ENCODE data around the gene ECE2.
A peak's percentile ranks its signal among the peaks of the same experiment; 100 is the strongest.

Gene ECE2

DNA sequence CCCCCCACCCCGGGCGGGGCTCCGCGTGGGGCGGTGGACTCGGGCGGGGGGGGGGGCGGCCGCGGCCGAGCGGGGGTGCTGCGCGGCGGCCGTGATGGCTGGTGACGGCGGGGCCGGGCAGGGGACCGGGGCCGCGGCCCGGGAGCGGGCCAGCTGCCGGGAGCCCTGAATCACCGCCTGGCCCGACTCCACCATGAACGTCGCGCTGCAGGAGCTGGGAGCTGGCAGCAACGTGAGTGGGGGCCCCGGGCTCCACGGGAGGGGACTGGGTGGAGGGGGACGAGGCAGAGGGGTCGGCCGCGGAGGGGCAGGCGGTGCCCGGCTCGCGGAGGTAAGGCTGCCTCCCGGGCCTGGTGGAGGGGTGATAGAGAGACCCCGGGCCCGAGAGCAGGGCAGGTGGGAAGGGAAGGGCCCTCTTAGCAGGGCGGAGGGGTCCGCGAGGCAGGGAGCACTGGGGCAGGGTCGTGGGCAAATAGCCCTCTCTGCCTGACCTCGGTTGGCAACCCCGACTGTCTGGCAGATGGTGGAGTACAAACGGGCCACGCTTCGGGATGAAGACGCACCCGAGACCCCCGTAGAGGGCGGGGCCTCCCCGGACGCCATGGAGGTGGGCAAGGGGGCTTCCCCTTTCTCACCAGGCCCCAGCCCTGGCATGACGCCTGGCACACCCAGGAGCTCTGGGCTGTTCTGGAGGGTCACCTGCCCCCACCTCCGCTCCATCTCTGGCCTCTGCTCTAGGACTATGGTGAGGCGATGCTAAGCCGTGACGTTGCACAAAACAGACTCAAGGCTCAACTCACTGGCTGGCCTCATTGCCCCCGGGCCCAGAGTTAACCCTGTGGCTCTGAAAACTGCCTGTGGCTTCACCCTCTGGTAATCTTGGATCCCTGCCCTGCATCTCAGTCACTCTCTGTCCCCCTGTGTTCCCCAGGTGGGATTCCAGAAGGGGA lies at the start of gene ECE2:
Gene ECE2 (plus strand): TSS at position 62 of the 950 bp plus-strand sequence. CDS start 132 bp downstream, at position 194.
- no peak for DNase-seq

DNA sequence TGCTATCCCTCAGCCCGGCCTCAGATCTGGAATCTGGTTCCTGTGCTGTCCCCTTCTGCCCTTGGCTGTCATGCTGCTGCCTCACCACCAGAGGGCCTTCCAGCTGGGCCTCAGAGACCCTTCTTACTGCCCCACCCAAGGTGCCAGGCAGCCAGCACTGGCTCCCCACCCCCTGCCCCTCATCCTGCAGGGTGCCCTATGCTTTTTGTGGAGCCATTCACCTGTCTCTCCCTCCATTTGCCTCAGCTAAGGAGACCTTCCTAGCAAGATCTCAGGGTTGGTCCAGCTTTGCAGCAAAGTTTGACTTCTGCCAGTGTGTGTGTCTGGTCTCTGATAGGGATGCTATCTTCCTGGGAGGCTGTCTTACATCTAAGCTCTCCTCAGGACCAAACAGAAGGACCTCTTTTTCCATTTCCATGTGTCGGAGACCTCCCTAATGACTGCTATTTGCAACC lies 48.3 kb upstream of the ECE2 start:
- DNase-seq: peak; percentile 31

DNA sequence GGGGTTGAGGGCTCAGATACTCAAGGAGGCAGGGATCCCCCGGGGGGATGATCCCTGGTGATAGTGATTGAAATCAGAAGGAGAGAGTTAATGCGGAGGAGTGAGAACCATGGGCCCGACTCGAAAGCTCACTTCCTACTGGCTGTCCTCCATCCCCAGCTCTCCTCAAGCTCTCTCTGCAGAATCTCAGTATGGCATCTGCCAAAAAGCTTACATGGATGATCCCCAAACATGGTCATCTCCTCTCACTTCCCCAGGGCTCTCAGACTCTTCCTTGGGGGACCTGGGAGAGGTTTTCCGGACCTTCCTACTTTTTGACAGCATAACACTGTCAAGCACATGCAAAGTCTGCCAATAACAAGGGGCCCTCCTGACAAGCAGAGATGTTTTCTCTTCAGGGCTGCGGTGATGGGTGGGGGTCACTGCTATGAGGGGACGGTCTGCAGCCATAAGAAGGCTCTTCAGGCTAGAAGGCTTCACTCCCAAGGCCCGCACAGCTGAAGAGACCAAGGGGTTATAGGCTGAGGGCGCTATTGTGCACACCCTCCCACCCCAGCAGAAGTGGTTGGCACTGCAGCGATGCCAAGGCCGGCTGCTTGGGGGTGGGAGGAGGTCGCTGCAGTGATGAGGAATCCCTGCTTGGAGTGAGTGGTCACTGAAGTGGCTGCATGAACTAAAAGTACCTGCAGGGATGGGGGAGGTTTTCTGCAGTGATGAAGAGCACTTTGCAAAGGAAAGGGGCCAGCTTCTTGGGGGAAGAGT lies 47.3 kb upstream of the ECE2 start:
- no peak for DNase-seq

DNA sequence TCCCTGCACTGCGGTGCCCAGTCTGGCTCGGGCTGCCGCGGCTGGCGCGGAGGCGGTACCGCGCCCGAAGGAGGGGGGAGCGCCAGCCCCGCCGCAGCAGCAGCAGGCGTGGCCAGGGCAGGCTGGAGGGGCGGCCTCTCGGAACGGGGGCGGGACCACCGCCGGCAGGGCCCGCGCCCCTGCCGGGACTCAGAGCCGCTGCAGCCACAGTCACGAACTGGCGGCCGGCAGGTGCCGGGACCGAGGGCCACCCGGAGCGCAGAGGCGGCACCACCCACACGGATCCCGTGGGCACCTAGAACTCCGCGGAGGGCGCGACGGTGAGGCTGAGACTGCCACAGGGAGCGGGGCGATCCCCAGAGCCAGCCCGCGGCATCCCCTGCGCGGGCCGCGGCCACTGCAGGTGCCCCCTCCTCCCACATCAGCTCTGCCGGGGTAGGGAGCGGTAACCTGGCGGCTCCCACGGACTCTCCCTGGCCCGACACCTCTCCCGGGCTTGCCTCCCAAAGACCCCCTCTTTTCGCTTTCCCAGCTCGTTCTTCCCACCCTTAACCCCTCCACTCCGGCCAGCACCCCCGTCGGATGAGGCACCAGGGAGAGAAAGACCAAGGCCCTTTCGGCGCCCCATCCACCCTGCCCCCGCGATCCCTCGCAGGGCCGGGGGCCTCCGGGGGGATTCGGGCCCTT lies 46.3 kb upstream of the ECE2 start, which contains the start of gene VWA5B2:
Gene VWA5B2 (plus strand): TSS at position 192 of the 687 bp plus-strand sequence. CDS start 944 bp downstream, outside the sequence.
- DNase-seq: peak; percentile 65

DNA sequence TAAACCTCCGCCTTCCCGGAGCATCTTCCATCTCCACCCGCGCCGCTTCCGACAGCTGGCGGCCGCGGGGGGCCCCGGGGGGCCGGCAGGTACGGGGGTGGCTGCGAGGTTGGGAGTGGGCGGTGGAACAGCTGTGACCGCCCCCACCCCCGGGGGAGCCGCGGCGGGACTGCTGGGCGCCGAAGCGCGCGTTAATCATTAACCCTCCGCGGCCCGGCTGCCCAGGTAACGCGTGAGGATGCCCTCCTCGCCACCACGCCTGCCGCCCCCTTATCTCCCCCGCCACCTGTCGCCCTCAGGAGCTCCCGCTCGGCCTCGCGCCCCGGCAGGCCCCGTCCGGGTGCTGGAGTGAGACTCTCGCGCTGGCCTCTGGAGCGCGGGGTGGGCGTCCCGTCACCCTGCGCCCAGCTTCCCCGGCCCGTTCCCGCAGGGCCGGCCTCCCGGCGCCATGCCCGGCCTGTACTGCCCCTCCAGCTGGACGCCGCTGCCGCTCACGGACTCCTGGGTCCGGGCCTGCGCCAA lies 45.7 kb upstream of the ECE2 start:
- DNase-seq: no peak

DNA sequence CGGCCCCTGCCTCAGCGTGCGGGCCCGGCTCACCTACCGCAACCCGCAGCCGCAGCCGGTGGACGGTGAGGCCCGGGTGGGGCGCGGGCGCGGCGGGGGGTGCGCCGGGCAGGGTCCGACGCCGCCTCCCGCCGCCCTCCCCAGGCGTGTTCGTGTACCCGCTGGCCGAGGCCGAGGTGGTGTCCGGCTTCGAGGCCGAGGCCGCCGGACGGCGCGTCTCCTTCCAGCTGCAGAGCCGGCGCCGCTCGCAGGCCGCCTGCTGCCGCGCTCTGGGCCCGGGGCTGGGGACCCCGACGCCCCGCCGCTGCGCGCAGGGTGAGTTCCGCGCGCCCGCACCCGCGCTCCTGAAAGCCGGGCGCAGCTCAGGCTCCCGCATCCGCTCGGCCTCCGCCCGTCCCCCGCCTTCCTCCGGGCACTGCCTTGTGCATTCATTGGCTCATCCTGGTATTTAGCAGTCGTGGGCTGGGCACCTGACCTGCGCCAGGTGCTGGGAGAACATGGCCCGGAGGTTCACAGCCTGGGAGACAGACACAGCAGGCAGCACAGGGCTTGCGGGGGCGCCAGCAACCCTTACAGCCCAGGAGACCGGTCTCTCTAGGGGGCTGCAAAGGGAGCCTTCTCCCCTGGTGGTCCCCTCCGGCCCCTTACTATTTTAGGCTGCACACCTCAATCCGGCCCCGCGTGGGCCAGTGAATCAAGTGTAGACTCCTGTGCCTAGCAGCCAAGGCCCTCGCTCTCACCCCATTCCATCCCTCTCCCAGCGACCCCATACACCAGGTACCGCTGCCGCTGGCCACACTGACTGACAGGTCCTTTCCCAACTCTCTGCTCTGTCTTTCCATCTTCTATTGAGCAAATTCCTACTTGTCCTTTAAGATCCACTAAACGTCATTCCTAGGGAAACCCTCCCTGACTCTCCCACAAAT lies 45.0 kb upstream of the ECE2 start:
- no peak for DNase-seq

DNA sequence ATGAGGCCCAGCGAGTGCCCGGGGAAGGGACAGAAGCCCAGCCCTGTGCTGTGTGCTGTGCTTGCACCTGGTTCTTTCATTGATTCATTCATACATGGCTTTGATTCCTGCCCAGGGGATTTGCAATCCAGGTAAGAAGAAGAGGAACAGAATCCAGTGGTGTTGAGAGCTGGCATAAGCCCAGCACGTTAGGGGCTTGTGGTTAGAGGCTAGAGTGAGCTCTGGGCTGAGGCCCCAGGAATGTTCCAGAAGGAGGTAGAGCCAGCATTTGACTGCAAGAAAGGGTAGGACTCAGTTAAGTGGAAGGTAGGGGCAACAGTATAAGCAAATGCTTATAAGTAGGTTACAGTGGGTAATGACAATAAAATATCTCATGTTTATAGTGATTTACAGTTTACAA lies 44.2 kb upstream of the ECE2 start:
- DNase-seq: no peak

DNA sequence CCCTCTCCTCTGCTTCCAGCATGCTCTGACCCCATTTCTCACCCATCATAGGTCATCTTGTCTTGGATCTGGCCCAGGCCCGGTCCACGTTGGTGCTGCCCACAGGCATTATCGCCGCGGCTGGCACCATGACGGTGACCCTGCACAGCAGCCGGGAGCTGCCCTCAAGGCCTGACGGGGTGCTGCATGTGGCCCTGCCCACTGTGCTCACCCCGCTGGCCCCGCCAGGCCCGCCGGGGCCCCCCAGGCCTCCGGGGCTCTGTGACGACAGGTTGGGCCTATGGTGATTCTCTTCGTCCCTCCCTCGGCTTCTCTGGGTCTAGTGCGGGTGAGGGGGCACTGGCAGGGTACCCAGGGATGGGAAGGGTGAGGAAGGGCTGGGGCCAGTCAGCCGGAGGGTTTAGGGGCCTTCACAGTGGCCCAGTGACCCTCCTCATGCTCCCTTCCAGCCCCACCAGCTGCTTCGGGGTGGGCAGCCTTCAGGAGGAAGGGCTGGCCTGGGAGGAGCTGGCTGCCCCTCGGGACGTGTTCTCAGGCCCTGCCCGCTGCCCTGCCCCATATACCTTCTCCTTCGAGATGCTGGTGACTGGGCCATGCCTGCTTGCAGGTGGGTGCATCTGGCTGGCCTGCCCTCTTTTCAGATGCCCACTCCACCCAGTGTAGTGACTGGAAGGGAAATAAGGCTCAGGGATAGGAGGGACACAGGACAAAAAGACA lies 42.5 kb upstream of the ECE2 start:
- DNase-seq: no peak

DNA sequence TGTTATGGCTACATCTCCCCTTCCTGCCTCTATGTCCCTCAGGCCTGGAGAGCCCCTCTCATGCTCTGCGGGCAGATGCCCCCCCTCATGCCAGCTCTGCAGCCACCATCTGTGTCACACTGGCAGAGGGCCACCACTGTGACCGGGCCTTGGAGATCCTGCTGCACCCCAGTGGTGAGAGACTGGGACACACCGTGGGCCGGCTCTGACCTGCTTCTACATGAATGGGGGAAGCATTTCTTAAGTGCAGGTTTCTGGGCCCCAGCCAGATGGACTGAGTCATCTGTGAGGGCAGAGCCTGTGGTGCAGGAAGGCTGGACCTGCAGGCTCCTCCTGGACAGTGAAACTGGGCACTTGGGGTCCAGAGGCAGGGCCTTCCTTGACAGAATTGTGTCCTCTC lies 41.6 kb upstream of the ECE2 start:
- no peak for DNase-seq

DNA sequence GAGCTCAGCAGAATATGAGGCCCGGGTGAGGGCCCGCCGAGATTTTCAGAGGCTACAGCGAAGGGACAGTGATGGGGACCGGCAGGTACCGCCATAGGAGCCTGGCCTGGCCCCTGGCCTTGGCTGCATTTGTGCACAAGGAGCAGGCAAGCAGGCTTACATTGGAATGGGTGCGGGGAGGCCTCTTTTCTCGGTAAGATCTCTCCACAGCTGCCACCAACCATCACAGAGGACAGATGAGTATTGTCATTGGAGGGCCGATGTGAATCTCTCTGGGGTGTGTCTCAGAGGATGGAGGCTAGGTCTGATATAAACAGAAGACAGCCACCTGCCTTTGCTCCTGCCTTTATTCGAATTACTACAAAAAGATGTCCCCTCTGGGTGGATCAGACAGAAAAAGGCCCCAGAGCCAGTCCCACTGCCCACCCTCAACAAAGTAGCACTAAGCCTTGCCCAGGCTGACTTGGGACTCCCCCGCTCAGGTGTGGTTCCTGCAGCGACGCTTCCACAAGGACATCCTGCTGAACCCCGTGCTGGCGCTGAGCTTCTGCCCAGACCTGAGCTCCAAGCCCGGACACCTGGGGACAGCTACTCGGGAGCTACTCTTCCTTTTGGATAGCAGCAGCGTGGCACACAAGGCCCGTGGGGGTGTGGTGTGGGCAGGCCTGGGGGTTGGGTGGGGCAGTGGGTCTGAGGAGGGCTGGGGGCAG lies 41.0 kb upstream of the ECE2 start:
- DNase-seq: no peak

DNA sequence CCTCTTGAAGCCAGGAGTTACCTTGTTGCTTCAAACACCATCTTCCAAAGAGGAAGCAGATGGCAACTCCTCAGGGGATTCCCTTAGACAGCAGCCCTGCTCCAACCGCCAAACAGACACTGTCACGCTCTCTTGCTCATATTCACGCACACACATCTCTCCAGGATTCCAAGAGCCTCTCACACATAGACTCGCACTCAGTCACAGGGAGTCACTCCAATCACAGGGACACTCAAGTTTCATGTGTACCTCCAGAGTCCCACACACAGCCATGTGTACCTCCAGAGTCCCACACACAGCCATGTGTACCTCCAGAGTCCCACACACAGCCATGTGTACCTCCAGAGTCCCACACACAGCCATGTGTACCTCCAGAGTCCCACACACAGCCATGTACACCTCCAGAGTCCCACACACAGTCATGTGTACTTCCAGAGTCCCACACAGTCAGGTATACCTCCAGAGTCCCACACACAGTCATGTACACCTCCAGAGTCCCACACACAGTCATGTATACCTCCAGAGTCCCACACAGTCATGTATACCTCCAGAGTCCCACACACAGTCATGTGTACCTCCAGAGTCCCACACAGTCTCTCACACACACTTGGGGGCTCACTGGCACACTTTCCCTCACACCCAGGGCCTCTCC lies 40.3 kb upstream of the ECE2 start:
- no peak for DNase-seq

DNA sequence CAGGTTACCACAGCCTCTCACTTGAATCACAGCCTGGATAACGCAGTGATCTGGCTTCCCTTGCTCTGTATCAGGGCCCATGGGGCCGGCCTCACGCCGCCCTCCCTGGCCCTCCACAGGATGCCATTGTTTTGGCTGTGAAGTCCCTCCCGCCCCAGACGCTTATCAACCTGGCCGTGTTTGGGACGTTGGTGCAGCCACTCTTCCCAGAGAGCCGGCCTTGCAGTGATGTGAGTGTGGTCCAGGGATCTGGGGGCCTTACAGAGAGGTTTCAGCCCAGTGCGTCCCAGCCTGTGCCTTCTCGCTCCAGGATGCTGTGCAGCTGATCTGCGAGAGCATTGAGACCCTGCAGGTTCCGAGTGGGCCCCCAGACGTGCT lies 39.8 kb upstream of the ECE2 start:
- DNase-seq: no peak

DNA sequence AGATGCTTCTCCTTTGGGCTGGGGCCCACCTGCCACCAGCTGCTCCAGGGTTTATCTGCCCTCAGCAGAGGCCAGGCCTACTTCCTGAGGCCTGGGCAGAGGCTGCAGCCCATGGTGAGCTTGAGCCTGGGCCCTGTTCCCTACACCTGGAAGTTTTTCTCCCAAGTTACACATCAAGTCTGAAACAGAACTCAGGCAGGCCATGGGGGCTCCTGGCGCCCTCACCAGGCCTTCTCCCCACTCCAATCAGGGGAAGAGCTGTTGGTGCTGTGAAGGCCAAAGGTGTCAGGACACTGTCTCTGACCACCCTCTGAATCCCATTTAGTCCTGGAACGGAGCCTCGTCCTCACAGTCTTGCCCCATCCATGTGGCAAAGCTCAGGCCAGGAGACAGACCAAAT lies 39.2 kb upstream of the ECE2 start:
- DNase-seq: no peak

DNA sequence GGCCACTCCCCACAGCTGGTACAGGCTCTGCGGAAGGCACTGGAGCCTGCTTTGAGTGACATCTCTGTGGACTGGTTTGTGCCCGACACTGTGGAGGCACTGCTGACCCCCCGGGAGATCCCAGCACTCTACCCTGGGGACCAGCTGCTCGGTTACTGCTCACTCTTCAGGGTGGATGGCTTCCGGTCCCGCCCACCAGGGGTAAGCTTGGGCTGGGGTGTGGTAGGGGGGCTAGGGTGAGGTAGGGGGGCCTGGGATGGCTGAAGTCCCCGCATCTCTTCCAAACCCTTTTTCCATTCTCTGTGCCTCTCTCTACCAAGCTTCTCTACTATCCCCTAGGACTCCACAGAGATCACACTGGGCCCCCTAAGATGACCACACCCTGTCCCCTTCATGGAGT lies 38.6 kb upstream of the ECE2 start:
- DNase-seq: no peak

DNA sequence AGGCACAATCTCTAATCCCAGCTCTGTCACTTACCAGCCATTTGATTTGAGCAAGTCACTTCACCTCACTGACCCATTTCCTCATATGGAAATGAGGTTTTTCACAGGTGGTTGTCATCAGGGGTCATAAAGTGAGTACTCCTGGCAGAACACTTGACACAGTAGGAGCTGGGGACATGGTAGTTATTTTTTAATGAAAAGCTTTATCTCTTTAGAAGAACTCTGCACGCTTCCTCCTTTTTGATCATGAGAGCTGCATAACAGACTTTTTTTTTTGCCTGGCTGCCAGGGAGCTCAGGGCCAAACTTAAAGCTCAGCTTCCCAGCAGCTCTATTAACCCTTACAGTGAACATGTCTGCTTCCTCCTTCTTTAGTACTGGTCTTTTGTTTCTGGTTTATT lies 38.0 kb upstream of the ECE2 start:
- no peak for DNase-seq

DNA sequence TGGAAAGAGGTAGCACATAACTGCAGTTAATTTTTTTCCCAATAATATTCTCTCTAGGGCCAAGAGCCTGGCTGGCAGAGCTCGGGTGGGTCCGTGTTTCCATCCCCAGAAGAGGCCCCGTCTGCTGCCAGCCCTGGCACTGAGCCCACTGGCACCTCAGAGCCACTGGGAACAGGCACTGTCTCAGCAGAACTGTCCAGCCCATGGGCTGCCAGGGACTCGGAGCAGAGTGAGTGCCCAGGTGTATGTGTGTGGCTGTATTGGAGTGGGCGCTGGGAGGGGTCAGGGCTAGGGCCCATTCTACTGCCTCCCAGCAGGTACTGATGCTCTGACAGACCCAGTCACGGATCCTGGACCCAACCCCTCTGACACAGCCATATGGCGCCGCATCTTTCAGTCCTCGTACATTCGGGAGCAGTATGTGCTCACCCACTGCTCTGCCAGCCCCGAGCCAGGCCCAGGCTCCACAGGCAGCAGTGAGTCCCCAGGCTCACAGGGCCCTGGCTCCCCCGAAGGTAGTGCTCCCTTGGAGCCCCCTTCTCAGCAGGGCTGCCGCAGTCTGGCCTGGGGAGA lies 37.5 kb upstream of the ECE2 start:
- no peak for DNase-seq

DNA sequence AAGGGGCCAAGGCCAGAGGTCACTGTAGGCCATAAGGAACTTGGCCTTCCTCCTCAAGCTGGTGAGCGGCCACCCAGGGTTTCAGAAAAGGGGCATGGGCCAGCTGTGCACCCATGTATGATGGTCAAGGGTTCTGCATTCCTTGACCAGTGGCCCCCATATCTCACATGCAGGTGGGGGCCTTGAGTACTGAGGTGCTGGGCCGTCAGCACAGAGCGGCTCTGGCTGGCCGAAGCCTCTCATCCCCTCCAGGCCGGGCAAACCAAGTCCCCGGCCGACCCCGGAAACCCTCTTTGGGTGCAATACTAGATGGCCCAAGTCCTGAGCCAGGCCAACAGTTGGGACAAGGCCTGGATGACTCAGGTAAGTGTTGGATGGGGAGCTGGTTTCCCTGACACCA lies 36.6 kb upstream of the ECE2 start:
- DNase-seq: no peak

DNA sequence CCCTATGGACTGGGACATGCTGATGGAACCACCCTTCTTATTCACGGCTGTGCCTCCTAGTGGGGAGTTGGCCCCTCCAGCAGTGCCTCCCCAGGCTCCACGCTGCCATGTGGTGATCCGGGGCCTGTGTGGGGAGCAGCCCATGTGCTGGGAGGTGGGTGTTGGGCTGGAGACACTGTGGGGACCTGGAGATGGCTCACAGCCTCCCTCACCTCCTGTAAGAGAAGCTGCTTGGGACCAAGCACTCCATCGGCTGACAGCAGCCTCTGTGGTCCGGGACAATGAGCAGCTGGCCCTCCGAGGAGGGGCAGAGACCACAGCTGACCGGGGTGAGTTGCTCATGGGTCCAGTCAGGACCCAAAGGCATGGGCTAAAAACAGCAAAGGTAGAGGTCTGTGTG lies 36.1 kb upstream of the ECE2 start:
- DNase-seq: no peak

DNA sequence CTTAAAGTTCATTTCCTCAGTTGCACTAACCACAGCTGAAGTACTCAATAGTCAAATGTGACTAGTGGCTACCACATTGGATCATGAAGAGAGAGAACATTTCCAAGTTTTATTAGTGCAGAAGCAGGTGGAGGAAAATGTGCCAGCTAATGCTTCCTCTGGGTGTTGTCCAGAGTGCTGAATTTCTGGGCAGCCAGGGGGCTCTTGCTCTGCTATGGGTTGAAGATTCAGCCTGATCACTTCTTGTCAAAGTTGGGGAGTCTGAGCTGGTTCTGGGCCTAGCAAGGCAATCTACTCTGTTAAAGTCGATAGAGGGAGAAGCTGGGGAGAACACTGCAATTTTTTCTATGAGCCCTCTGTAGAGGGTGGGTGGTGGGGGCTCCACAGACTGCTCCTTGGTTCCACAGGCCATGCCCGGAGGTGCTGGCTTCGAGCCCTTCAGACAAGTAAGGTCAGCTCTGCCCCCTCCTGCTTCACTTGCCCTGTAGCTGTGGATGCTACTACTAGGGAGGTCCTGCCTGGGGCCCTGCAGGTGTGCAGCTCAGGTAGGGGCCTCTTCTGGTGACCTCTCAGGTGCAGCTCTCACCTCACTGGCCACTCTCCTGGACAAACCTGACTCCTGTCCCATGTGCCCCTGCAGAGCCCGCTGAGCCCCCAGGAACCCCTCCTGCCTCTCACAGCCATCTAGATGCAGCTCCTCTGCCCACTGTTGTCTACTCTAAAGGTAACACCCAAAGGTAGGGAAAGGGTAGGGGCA lies 35.3 kb upstream of the ECE2 start:
- no peak for DNase-seq

Measured in activated effector memory CD4-positive, alpha-beta T cell treated with Interleukin-2 at 50 U/mL for 16 hours (primary cell).